ENCODE results near the gene AKAP10.

AKAP10 gene

DNA sequence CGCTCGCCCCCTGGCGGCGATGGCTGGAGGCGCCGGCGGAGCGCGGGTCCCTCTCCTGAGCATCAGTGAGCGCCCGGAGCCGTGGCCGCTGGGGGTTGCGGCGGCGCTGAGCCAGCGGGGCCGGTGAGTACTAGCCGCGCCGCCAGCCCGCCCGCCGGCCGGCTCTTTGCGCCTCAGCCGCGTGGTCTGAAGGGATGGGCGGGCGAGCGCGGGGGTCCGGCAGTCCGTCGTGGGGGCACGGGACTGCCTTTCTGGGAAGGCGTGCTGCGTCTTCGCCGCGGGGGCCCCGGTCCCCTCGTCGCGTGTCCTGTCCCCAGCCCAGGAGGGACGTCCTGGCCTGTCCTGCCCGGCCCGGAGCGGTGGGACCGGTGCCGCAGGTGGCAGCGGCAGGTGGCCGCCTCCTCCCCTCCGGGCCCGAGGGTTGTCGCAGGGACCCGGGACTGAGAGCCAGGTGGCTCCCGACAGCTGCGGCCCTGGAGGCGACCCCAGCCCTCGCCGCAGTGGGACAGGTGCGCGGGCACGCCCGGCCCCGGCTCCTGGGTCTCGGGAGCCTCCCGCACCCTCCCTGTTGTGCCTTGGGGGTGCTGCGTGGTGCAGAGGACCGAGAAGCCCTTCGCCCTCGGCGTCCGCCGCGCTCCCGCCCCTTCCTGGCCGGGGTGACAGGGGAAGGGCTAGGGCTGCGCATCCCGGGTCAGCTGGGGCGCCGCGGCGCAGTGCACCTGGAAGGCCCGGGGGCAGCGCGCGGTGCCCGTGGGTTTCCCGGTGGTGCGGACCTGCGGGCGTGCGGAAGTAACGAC, 31.9 kb upstream of the AKAP10 start, which contains the start of gene SPECC1:
TSS of gene SPECC1 (plus strand) at position 58 of the 797 bp plus-strand sequence. CDS start 87,293 bp downstream, outside the sequence.
- Histone ChIP-seq H3K4me3 (ENCODE audit: insufficient read length, low read depth) (peak within 1 kb of the TSS; percentile 59), H3K9me3 (ENCODE audit: insufficient read depth, low read length) (no peaks in the 10 kb centered on the region; the same call in 1 of the 2 replicates), H3K9ac (ENCODE audit: insufficient read length, low read depth) (peak within 1 kb of the TSS; percentile 57), H3K27me3 (ENCODE audit: insufficient read depth, insufficient read length) (peaks cover 44% of the 10 kb centered on the region), H3K36me3 (ENCODE audit: insufficient read depth, insufficient read length, low read length) (no peaks in the 10 kb centered on the region), H3K4me1 (ENCODE audit: insufficient read depth, insufficient read length) (no peaks in the 10 kb centered on the region)
- no peak for DNase-seq (ENCODE audit: low read depth, low spot score)
- no peak for TF ChIP-seq SUZ12 (IDR thresholded peaks at IDR 0.05; ENCODE audit: extremely low read depth, insufficient read depth, insufficient read length)

DNA sequence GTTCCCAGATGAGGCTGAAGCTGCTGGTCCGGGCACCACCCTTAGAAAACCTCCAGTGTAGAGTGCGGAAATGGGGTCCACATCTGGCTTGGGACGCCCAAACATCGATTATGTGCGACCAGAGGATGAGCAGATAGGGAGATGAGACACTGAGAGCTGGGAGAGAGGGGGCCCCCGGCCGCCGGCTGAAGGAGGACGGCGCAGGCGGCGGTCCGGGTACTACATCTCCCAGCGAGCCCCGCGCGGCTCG, 31.3 kb upstream of the AKAP10 start:
- peaks cover 44% of the 10 kb centered on the region for H3K27me3 ChIP-seq (ENCODE audit: insufficient read depth, insufficient read length)
- no peak for DNase-seq (ENCODE audit: low read depth, low spot score)
- peak overlapping the region; percentile 59 for H3K4me3 ChIP-seq (ENCODE audit: insufficient read length, low read depth)
- H3K9me3 ChIP-seq (ENCODE audit: insufficient read depth, low read length) = no peaks in the 10 kb centered on the region; the same call in 1 of the 2 replicates
- peak overlapping the region; percentile 57 for H3K9ac ChIP-seq (ENCODE audit: insufficient read length, low read depth)
- no peaks in the 10 kb centered on the region for H3K4me1 ChIP-seq (ENCODE audit: insufficient read depth, insufficient read length)
- H3K36me3 ChIP-seq (ENCODE audit: insufficient read depth, insufficient read length, low read length) = no peaks in the 10 kb centered on the region
- TF ChIP-seq ZNF274 (IDR thresholded peaks at IDR 0.05; ENCODE audit: low read depth, low read length) = no peak
- no peak for TF ChIP-seq YY1 (IDR thresholded peaks at IDR 0.05; ENCODE audit: insufficient read depth, insufficient read length)
- no peak for TF ChIP-seq SUZ12 (IDR thresholded peaks at IDR 0.05; ENCODE audit: extremely low read depth, insufficient read depth, insufficient read length)

DNA sequence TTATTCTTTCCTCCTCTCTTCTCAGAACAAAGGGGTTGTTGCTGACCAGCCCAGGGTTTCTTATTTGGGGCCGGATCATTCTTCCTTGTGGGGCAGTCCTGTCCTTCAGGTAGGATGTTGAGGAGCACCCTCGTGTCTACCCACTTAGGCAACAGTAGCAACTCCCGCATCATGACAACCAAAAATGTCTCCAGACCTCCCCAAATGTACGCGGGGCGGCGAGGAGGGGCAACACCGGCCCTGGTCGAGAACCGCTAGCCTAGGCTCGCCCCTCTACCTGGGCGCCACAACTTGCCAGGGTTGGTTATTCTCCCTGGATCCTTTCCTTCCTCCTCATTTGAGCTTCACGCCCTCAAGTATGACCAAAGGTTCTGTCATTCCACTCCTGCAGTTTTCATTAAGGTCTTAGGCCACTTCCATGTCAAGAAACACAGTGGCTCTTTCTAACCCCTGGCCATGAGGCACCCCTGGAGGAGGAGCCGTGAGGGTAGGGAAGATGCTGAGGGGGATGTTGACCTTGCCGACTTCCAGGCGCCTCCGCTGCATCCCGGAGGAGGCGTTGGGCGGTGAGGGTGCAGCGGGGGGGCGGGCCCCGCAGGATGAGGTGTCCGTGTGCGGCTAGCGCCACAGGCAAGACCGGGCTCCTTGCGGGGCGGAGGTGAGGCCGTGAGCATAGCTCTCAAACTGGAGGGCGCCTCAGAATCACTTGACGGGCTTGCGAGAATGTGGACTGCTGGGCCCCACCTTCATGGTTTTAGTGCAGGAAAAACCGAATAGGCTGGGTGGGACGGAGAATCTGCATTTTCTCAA, 30.8 kb upstream of the AKAP10 start:
- Histone ChIP-seq H3K4me1 (ENCODE audit: insufficient read depth, insufficient read length) (no peaks in the 10 kb centered on the region), H3K9me3 (ENCODE audit: insufficient read depth, low read length) (no peaks in the 10 kb centered on the region), H3K9ac (ENCODE audit: insufficient read length, low read depth) (peak overlapping the region; percentile 57), H3K27me3 (ENCODE audit: insufficient read depth, insufficient read length) (peaks cover 44% of the 10 kb centered on the region), H3K36me3 (ENCODE audit: insufficient read depth, insufficient read length, low read length) (no peaks in the 10 kb centered on the region), H3K4me3 (ENCODE audit: insufficient read length, low read depth) (peak overlapping the region; percentile 59)
- TF ChIP-seq SUZ12 (IDR thresholded peaks at IDR 0.05; ENCODE audit: extremely low read depth, insufficient read depth, insufficient read length) (no peak), ZNF274 (IDR thresholded peaks at IDR 0.05; ENCODE audit: low read depth, low read length) (no peak), YY1 (IDR thresholded peaks at IDR 0.05; ENCODE audit: insufficient read depth, insufficient read length) (no peak)
- no peak for DNase-seq (ENCODE audit: low read depth, low spot score)

DNA sequence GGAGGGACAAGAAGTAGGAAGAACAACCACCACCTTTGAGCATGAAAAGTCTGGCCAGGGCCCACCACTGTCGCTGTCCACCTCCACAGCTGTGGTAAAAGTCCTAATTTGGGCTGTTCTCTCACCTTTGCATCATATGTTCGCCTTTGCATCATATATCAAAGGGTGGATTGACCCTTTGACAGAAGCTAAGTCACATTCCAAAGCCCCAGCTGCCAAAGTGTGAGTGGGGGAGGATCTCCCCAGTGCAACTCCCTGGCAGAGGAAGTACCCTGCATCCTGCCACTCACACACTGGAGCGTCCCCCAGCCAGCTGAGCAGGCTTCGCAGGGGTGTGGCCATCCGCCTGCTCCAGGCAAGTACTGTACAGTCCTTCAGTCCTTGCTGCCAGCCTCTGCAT, 18.9 kb upstream of the AKAP10 start:
- Histone ChIP-seq H3K9me3 (ENCODE audit: insufficient read depth, low read length) (no peaks in the 10 kb centered on the region), H3K27me3 (ENCODE audit: insufficient read depth, insufficient read length) (no peaks in the 10 kb centered on the region), H3K36me3 (ENCODE audit: insufficient read depth, insufficient read length, low read length) (no peaks in the 10 kb centered on the region), H3K9ac (ENCODE audit: insufficient read length, low read depth) (no peak overlapping the region), H3K4me1 (ENCODE audit: insufficient read depth, insufficient read length) (peaks cover 1% of the 10 kb centered on the region), H3K4me3 (ENCODE audit: insufficient read length, low read depth) (no peak overlapping the region)
- no peak for TF ChIP-seq ZNF274 (IDR thresholded peaks at IDR 0.05; ENCODE audit: low read depth, low read length)
- TF ChIP-seq SUZ12 (IDR thresholded peaks at IDR 0.05; ENCODE audit: extremely low read depth, insufficient read depth, insufficient read length) = no peak
- no peak for TF ChIP-seq YY1 (IDR thresholded peaks at IDR 0.05; ENCODE audit: insufficient read depth, insufficient read length)
- DNase-seq (ENCODE audit: low read depth, low spot score) = no peak

DNA sequence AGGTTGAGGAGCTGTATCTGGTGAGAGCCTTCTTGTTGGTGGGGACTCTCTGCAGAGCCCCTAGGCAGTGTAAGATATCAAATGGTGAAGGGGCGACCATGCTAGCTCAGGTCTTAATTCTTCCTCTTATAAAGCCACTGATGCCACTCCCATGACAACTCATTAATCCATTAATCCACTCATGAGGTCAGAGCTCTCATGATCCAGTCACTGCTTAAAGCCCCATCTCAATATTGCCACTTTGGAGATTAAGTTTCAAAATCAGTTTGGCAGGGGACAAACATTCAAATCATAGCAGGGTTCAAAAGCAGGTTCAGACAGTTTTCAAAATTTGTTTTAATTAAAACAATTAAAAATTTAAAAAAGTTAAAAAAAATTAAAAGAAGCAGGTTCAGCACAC, 18.5 kb upstream of the AKAP10 start:
- H3K9me3 ChIP-seq (ENCODE audit: insufficient read depth, low read length) = no peaks in the 10 kb centered on the region
- no peak for TF ChIP-seq YY1 (IDR thresholded peaks at IDR 0.05; ENCODE audit: insufficient read depth, insufficient read length)
- TF ChIP-seq SUZ12 (IDR thresholded peaks at IDR 0.05; ENCODE audit: extremely low read depth, insufficient read depth, insufficient read length) = no peak
- TF ChIP-seq ZNF274 (IDR thresholded peaks at IDR 0.05; ENCODE audit: low read depth, low read length) = no peak
- DNase-seq (ENCODE audit: low read depth, low spot score) = no peak

DNA sequence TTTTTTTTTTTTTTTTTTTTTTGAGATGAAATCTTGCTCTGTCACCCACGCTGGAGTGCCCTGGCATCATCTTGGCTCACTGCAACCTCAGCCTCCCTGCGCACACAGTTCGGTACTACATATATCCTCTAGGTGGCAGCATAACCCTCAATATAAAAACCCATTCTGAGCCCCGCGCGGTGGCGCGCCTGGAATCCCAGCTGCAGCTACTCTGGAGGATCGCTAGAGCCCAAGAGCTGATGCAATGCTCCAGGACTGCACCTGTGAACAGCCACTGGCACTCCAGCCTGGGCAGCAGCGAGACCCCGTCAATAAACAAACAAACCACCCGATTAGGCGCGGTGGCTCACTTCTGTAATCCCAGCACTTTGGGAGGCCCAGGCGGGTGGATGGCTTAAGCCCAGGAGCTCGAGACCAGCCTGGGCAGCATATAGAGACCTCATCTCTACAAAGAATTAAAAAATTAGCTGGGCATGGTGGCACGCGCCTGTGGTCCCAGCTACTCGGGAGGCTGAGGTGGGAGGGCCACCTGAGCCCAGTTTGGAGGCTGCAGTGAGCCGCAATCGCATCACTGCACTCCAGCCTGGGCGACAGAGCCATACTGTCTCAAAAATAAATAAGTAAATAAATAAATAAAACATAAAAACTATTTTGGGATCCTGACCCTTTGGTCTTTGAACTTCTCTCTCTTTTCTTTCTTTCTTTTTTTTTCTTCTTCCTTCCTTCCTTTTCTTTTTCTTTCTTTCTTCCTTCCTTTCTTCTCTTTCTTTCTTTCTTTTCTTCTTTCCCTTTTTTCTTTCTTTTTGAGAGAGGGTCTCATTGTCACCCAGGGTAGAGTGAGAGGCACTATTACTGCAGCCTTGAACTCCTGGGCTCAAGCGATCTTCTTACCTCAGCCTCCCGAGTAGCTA, 15.4 kb upstream of the AKAP10 start:
- no peak overlapping the region for H3K9ac ChIP-seq (ENCODE audit: insufficient read length, low read depth)
- no peaks in the 10 kb centered on the region for H3K36me3 ChIP-seq (ENCODE audit: insufficient read depth, insufficient read length, low read length)
- TF ChIP-seq SUZ12 (IDR thresholded peaks at IDR 0.05; ENCODE audit: extremely low read depth, insufficient read depth, insufficient read length) (no peak), ZNF274 (IDR thresholded peaks at IDR 0.05; ENCODE audit: low read depth, low read length) (no peak), YY1 (IDR thresholded peaks at IDR 0.05; ENCODE audit: insufficient read depth, insufficient read length) (no peak)
- no peaks in the 10 kb centered on the region for H3K9me3 ChIP-seq (ENCODE audit: insufficient read depth, low read length)
- no peaks in the 10 kb centered on the region for H3K27me3 ChIP-seq (ENCODE audit: insufficient read depth, insufficient read length)
- H3K4me3 ChIP-seq (ENCODE audit: insufficient read length, low read depth) = peak overlapping the region; percentile 11
- peak; percentile 77 for DNase-seq (ENCODE audit: low read depth, low spot score)
- peaks cover 1% of the 10 kb centered on the region for H3K4me1 ChIP-seq (ENCODE audit: insufficient read depth, insufficient read length)

More for the DNA sequence above, 18.5 kb upstream of the AKAP10 start:
- Histone ChIP-seq H3K27me3 (ENCODE audit: insufficient read depth, insufficient read length) (no peaks in the 10 kb centered on the region), H3K4me1 (ENCODE audit: insufficient read depth, insufficient read length) (peaks cover 1% of the 10 kb centered on the region), H3K9ac (ENCODE audit: insufficient read length, low read depth) (no peak overlapping the region), H3K36me3 (ENCODE audit: insufficient read depth, insufficient read length, low read length) (no peaks in the 10 kb centered on the region), H3K4me3 (ENCODE audit: insufficient read length, low read depth) (no peak overlapping the region)
